Retinal pigment epithelial cell (primary cell): ENCODE measurements around the gene KLK5.

ENCODE experiments used
- DNase-seq: peaks from one replicate; pipeline ENCODE4 v3.0.0-alpha.2; 2010; ENCODE audit warnings: low read depth
- H3K4me3 ChIP-seq: 2 replicates; pipeline ENCODE4 v1.5.1; 2011; ENCODE audit warnings: mild to moderate bottlenecking, low read length, control low read depth, moderate library complexity
- CTCF ChIP-seq: conservative IDR thresholded peaks from 2 replicates; pipeline ENCODE4 v1.5.1; 2011; ENCODE audit warnings: low read depth, low read length, control low read depth, inconsistent platforms

KLK5 gene

GRCh38 chr19:50911206-50912101 is 41.4 kb downstream of the KLK5 start, which contains the start of gene KLK4:
TSS of gene KLK4 (minus strand) at chr19:50911395. CDS start at chr19:50910738, 657 bp downstream.
- no peak for TF ChIP-seq CTCF
- no peak for DNase-seq
- H3K4me3 ChIP-seq = no peak within 1 kb of the TSS

DNA sequence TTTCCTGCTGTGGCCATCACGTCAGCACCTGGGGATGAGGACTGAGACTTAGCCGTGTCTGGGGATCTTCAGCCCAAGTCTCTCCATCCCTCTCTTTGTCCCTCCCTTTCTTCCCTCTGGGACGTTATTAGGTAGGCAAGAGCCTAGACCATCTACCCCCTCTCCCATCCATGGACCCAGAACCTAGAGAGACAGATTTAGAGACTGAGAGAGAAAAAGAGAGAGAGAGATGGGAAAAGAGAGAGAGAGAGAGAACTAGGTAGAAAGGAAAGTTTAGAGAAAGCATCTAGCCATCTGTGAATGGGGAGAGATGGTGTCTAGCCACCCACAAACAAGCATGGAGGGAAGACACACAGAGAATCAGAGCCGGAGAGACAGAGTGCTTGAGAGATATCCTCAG is 42.1 kb downstream of the KLK5 start:
- no peak overlapping the region for H3K4me3 ChIP-seq
- DNase-seq = no peak
- no peak for TF ChIP-seq CTCF

GRCh38 chr19:50909240-50910070 is 43.4 kb downstream of the KLK5 start:
- TF ChIP-seq CTCF = no peak
- no peak overlapping the region for H3K4me3 ChIP-seq
- no peak for DNase-seq

DNA sequence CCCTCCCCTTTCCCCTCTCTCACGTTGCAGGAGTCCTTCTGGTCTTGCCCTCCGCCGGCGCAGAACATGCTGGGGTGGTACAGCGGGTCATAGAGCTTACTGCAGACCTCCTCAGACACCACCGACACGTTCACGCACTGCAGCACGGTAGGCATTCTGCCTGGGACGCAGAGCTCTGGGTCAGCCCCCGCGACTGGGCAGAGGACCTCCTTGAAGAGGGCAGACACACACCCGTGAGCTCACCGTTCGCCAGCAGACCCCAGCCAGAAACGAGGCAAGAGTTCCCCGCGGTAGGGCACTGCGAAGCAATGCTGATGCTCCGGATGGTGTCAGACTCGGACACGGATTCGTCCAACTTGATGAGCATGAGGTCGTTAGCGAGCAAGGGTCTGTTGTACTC is 44.5 kb downstream of the KLK5 start:
- no peak overlapping the region for H3K4me3 ChIP-seq
- DNase-seq = no peak
- TF ChIP-seq CTCF = no peak

- no peak overlapping the region for H3K4me3 ChIP-seq
- DNase-seq = no peak
- TF ChIP-seq CTCF = peak; percentile 64
Observed at GRCh38 chr19:50906217-50906616, 46.6 kb downstream of the KLK5 start.

DNA sequence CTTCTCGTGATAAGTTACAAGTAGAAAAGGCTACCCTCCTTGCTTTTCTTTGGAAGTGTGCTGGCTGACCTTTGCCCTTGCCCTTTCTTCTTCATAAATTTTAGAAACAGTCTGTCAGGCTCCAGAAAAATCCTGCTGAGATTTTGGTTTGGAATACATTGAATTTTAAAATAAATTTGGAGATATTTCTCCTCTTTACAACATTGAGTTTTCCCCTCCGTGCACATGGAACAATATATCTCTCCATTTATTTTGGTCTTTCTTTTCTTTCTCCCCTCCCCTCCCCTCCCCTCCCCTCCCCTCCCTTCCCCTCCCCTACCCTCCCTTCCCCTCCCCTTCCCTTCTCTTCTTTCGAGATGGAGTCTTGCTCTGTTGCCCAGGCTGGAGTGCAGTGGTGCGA is 50.2 kb downstream of the KLK5 start:
- no peak overlapping the region for H3K4me3 ChIP-seq
- no peak for DNase-seq
- TF ChIP-seq CTCF = no peak
